Keratinocyte (primary cell): ENCODE results near the gene SLC7A6.

Source experiments
- CTCF ChIP-seq, 3 experiments: IDR thresholded peaks in 1 of 3; conservative IDR thresholded peaks in 1 of 3; optimal IDR thresholded peaks in 1 of 3; 2 replicates in 2 of 3; 3 replicates in 1 of 3; pipeline versions ENCODE3 to v1.5.1; 2011; ENCODE audit warnings: low read length in 3 of 3, mild to moderate bottlenecking in 3 of 3, moderate library complexity in 2 of 3, control low read depth in 1 of 3, inconsistent platforms in 1 of 3; ENCODE audit not compliant: insufficient read depth in 2 of 3; ENCODE audit errors: extremely low read depth in 1 of 3
- EZH2 ChIP-seq: IDR thresholded peaks from one replicate; pipeline ENCODE4 v1.6.1; 2012; ENCODE audit warnings: inconsistent platforms, mild to moderate bottlenecking, low read length, moderate library complexity

DNA sequence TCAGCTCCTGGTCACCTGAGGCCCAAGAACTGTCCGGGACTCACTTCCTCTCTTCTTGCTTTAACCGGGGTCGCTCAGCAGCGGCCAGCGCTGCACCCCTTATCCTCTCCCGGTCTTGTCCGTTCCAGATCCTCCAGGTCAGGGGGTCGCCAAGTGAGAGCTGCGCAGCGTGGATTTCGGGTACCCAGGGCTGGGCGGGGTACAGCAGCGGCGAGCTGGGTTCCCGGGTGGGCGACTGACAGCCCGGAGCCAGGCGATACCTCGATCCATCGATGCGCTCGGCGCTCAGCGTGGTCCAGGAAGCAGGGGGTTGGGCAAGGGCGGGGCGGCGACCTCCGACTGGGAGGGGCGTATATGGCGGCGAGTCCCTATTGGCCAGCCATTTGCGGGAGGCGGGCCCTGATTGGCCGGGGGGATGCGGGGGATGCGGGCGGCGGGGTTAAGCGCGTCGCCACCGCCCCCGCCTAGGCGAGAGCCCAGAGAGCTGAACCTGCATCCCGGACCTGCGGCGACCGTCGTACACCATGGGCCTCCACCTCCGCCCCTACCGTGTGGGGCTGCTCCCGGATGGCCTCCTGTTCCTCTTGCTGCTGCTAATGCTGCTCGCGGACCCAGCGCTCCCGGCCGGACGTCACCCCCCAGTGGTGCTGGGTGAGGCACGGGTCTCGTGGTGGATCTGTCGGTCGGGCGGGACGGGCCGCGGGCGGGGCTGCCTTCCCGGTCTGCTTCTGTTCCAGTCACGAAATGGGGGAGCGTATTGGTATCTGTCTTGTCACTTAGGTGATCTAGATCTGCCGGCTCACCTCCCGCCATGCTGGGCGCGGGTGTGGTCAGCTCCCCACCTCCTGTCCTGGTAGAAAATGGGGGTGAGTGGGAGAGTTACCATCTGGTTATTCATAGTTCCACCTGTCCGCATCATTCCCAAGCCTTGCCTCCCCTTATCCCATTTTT is 19.1 kb upstream of the SLC7A6 start, which contains the start of gene PLA2G15:
- TF ChIP-seq CTCF (optimal IDR thresholded peaks at IDR 0.05 in 1 of 3, IDR thresholded peaks at IDR 0.05 in 1 of 3, conservative IDR thresholded peaks at IDR 0.05 in 1 of 3; ENCODE audit: extremely low read depth in 1 of 3, insufficient read depth in 2 of 3, low read length in 3 of 3): no peak
- no peak for TF ChIP-seq EZH2
